ENCODE measurements around the gene MAML2.

GRCh38 chr11:96246718-96247552 lies 96.1 kb downstream of the MAML2 start:
- TF ChIP-seq POLR2A (IDR thresholded peaks at IDR 0.05) = no peak
- TF ChIP-seq CTCF (IDR thresholded peaks at IDR 0.05) = no peak
